Activated CD4-positive, alpha-beta T cell treated with anti-CD3 and anti-CD28 coated beads, Interleukin-2, amount 10 ng/mL, durations not matched to agents 24 days and 14 days (primary cell): Measurements from ENCODE around the gene KRTAP20-1. TPM values are rescaled to one million over a fixed set of nuclear protein-coding genes. Genes with fewer than 3 reads are reported as not detected.

ENCODE experiments used
- DNase-seq: peaks from one replicate; pipeline ENCODE4 v3.0.0; 2022
- H3K27ac Mint-ChIP-seq: one replicate; pipeline ENCODE4 v1.8.0; 2022; ENCODE audit warnings: mild to moderate bottlenecking, mixed read lengths
- H3K27me3 Mint-ChIP-seq: one replicate; pipeline ENCODE4 v1.8.0; 2022; ENCODE audit warnings: mixed read lengths
- H3K36me3 Mint-ChIP-seq: one replicate; pipeline ENCODE4 v1.8.0; 2022; ENCODE audit warnings: low read depth, mild to moderate bottlenecking, mixed read lengths
- H3K4me1 Mint-ChIP-seq: one replicate; pipeline ENCODE4 v1.8.0; 2021; ENCODE audit warnings: mixed read lengths
- H3K4me3 Mint-ChIP-seq: one replicate; pipeline ENCODE4 v1.8.0; 2022; ENCODE audit warnings: mild to moderate bottlenecking, moderate library complexity, mixed read lengths
- H3K9me3 Mint-ChIP-seq: one replicate; pipeline ENCODE4 v1.8.0; 2021; ENCODE audit warnings: mixed read lengths
- intact Hi-C: fragments of 100-400 bp; cut with micrococcal nuclease; formaldehyde crosslinking; loops from one replicate; pipeline ENCODE4 v1.15.1; 2023
- total RNA-seq: library from RNA; stranded (reverse); gene quantifications from 2 replicates; pipeline ENCODE4 v1.2.3, GENCODE V29; 2022

KRTAP20-1 gene
- total RNA-seq, 1 donor from 2014 or later, result not detected

- Mint-ChIP-seq H3K4me3 (no peak within 1 kb of the TSS), H3K27me3 (no peaks in the 10 kb centered on the region), H3K27ac (no peak within 1 kb of the TSS), H3K9me3 (no peaks in the 10 kb centered on the region), H3K36me3 (no peaks in the 10 kb centered on the region), H3K4me1 (no peaks in the 10 kb centered on the region)
- DNase-seq, result no peak
- intact Hi-C loops, result no loop called here
Observed at GRCh38 chr21:30620522-30620921, 4.3 kb downstream of the KRTAP20-1 start, which contains the start of gene KRTAP20-4. TSS of gene KRTAP20-4 (plus strand) at chr21:30620627.

DNA sequence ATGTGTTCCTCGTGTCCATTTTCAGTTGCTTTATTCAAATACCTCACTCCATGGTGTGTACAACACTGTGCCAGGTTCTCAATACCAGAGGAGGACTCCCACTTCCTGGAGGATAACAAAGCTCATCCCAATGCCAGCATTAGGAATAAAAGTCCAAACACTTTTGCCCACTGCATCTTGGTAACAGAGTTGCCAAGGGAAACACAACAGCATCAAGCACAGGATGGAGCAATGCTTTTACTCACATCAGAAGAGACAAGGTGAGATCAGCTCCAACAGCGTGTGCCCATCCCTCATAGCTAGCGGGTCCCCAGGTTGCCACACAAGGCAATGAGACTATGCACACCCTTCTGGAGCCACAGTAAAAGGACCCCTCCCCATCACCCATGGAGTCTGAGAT, 7.1 kb downstream of the KRTAP20-1 start:
- intact Hi-C loops, result no loop called here
- Mint-ChIP-seq H3K9me3 (no peaks in the 10 kb centered on the region), H3K4me3 (no peak overlapping the region), H3K4me1 (no peaks in the 10 kb centered on the region), H3K36me3 (no peaks in the 10 kb centered on the region), H3K27ac (no peak overlapping the region), H3K27me3 (no peaks in the 10 kb centered on the region)
- DNase-seq, result no peak

- H3K27me3 Mint-ChIP-seq, result no peaks in the 10 kb centered on the region
- H3K9me3 Mint-ChIP-seq, result no peaks in the 10 kb centered on the region
- H3K27ac Mint-ChIP-seq, result no peak overlapping the region
- no peaks in the 10 kb centered on the region for H3K4me1 Mint-ChIP-seq
- H3K36me3 Mint-ChIP-seq, result no peaks in the 10 kb centered on the region
- H3K4me3 Mint-ChIP-seq, result no peak overlapping the region
- intact Hi-C loops, result no loop called here
- no peak for DNase-seq
Observed at GRCh38 chr21:30625449-30626165, 9.4 kb downstream of the KRTAP20-1 start.

DNA sequence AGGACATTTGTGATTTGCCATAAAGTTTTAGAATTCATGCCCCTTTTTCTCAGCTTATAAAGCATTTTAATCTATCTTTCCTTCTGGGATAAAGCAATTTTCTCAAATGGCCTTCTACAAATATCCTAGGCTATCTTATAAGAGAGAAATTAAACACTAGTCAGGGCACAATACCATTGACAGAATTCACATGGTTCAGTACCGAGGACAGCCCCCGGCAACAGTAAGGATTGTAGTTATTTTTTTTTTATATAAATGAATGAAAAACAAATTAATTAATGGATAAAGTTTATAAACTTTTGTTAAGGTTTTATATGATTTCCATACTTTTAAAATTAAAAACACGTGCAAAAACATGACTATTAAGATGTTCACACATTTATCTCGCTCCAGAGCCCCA, 11.9 kb downstream of the KRTAP20-1 start:
- H3K4me3 Mint-ChIP-seq, result no peak overlapping the region
- no peak overlapping the region for H3K27ac Mint-ChIP-seq
- no peaks in the 10 kb centered on the region for H3K9me3 Mint-ChIP-seq
- H3K36me3 Mint-ChIP-seq, result no peaks in the 10 kb centered on the region
- intact Hi-C loops, result no loop called here
- no peaks in the 10 kb centered on the region for H3K4me1 Mint-ChIP-seq
- DNase-seq, result no peak
- H3K27me3 Mint-ChIP-seq, result no peaks in the 10 kb centered on the region

DNA sequence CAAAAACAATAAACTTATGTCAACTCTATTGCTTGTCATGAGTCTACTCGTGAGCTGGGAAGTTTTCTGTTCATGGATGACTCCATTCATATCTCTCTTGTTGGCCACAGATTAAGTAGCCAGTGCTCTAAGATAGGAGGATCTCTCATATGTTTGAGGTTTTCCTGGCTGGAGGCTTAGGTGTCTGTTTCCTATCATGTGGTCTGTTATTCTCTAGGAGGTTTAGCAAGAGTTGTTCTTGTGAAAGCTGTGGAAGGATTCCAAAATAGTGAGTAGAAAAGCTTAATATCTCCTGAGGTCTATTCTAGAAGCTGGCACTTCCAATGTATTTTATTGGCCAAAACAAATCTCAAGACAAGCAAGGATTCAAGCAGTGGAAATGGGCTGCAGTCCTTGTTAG, 13.0 kb downstream of the KRTAP20-1 start:
- intact Hi-C loops, result no loop called here
- H3K27me3 Mint-ChIP-seq, result no peaks in the 10 kb centered on the region
- no peak overlapping the region for H3K27ac Mint-ChIP-seq
- H3K36me3 Mint-ChIP-seq, result no peaks in the 10 kb centered on the region
- DNase-seq, result no peak
- H3K4me3 Mint-ChIP-seq, result no peak overlapping the region
- no peaks in the 10 kb centered on the region for H3K4me1 Mint-ChIP-seq
- H3K9me3 Mint-ChIP-seq, result no peaks in the 10 kb centered on the region

GRCh38 chr21:30634906-30635305, 18.7 kb downstream of the KRTAP20-1 start, which contains the start of gene KRTAP20-2:
TSS of gene KRTAP20-2 (plus strand) at chr21:30635206. CDS start at chr21:30635264, 58 bp downstream.
- Mint-ChIP-seq H3K27ac (no peak within 1 kb of the TSS), H3K4me3 (no peak within 1 kb of the TSS), H3K36me3 (no peaks in the 10 kb centered on the region), H3K9me3 (no peaks in the 10 kb centered on the region), H3K27me3 (no peaks in the 10 kb centered on the region), H3K4me1 (no peaks in the 10 kb centered on the region)
- intact Hi-C loops, result no loop called here
- no peak for DNase-seq

GRCh38 chr21:30638686-30639085, 22.5 kb downstream of the KRTAP20-1 start:
- DNase-seq, result no peak
- H3K27me3 Mint-ChIP-seq, result no peaks in the 10 kb centered on the region
- intact Hi-C loops, result no loop called here
- H3K9me3 Mint-ChIP-seq, result no peaks in the 10 kb centered on the region
- no peaks in the 10 kb centered on the region for H3K4me1 Mint-ChIP-seq
- no peaks in the 10 kb centered on the region for H3K36me3 Mint-ChIP-seq
- H3K4me3 Mint-ChIP-seq, result no peak overlapping the region
- no peak overlapping the region for H3K27ac Mint-ChIP-seq

DNA sequence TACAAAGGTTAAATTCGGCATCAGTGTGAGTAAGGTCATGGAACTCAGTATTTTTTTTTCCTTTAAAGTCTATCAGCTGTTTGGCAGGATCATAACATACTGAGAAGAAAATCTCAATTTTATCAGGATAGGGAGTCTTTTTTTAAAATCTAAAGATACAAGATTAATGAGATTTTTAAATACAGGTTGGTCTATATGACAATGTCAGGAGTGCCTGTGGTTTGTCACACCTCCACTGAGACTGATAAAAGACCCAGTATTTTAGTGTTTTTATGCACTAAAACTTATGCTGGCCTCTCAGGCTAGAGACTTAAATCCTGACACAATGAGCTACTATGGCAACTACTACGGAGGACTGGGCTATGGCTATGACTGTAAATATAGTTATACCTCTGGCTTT, 26.3 kb downstream of the KRTAP20-1 start, which contains the start of gene KRTAP20-3:
TSS of gene KRTAP20-3 (plus strand) at position 301 of the 400 bp plus-strand sequence.
- no peak within 1 kb of the TSS for H3K27ac Mint-ChIP-seq
- no peaks in the 10 kb centered on the region for H3K36me3 Mint-ChIP-seq
- no peaks in the 10 kb centered on the region for H3K27me3 Mint-ChIP-seq
- no peaks in the 10 kb centered on the region for H3K4me1 Mint-ChIP-seq
- no peak for DNase-seq
- intact Hi-C loops, result no loop called here
- no peaks in the 10 kb centered on the region for H3K9me3 Mint-ChIP-seq
- H3K4me3 Mint-ChIP-seq, result no peak within 1 kb of the TSS

DNA sequence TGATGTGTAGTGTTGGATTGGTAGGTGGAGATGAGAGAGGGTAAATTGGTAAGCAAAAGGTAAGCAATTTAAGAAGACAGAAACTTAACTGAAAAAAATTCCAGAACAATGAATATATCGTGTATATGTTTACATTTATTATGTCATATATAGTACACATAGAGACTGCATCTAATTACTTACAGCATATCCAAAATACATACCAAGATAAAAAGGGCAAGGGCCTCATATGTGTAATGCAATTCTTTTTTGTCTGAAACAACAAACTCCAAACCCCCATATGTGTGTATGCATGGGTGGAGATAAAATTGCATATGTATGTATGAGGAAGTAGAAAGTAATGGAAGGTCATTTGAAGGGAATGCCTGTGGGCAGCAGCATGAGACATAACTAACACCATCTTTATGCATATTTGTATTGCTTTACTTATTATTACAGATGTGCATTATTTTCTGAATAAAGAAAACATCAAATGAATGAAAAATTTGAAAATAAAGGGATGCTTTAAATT, 30.7 kb downstream of the KRTAP20-1 start:
- Mint-ChIP-seq H3K36me3 (no peaks in the 10 kb centered on the region), H3K27me3 (peaks cover 2% of the 10 kb centered on the region)
- intact Hi-C loops, result no loop called here

GRCh38 chr21:30652891-30653290, 36.7 kb downstream of the KRTAP20-1 start:
- Mint-ChIP-seq H3K27me3 (peaks cover 2% of the 10 kb centered on the region), H3K4me1 (no peaks in the 10 kb centered on the region), H3K9me3 (peaks cover 4% of the 10 kb centered on the region), H3K4me3 (no peak overlapping the region), H3K36me3 (no peaks in the 10 kb centered on the region), H3K27ac (no peak overlapping the region)
- DNase-seq, result no peak
- intact Hi-C loops, result no loop called here

More for the DNA sequence above, 30.7 kb downstream of the KRTAP20-1 start:
- H3K9me3 Mint-ChIP-seq, result no peaks in the 10 kb centered on the region
- H3K27ac Mint-ChIP-seq, result no peak overlapping the region
- H3K4me3 Mint-ChIP-seq, result no peak overlapping the region
- H3K4me1 Mint-ChIP-seq, result no peaks in the 10 kb centered on the region
- DNase-seq, result no peak

Other genes with a start within 250 kb of the KRTAP20-1 start
- gene KRTAP13-2, start 244.2 kb upstream of the KRTAP20-1 start, total RNA-seq, result not detected in 2 replicates
- gene KRTAP13-1, start 220.4 kb upstream of the KRTAP20-1 start, total RNA-seq, result not detected in 2 replicates
- gene KRTAP13-3, start 190.5 kb upstream of the KRTAP20-1 start, total RNA-seq, result not detected in 2 replicates
- not detected in 2 replicates for gene KRTAP13-4, start 186.2 kb upstream of the KRTAP20-1 start, total RNA-seq
- not detected in 2 replicates for gene KRTAP15-1, start 176.2 kb upstream of the KRTAP20-1 start, total RNA-seq
- not detected in 2 replicates for gene KRTAP19-1, start 136.1 kb upstream of the KRTAP20-1 start, total RNA-seq
- gene KRTAP19-2, start 129.0 kb upstream of the KRTAP20-1 start, total RNA-seq, result not detected in 2 replicates
- not detected in 2 replicates for gene KRTAP19-3, start 124.4 kb upstream of the KRTAP20-1 start, total RNA-seq
- gene KRTAP19-4, start 119.3 kb upstream of the KRTAP20-1 start, total RNA-seq, result not detected in 2 replicates
- not detected in 2 replicates for gene KRTAP19-5, start 114.3 kb upstream of the KRTAP20-1 start, total RNA-seq
- gene KRTAP19-6, start 74.6 kb upstream of the KRTAP20-1 start, total RNA-seq, result not detected in 2 replicates
- not detected in 2 replicates for gene KRTAP19-7, start 55.1 kb upstream of the KRTAP20-1 start, total RNA-seq
- not detected in 2 replicates for gene KRTAP22-2, start 26.0 kb upstream of the KRTAP20-1 start, total RNA-seq
- not detected in 2 replicates for gene KRTAP6-3, start 24.0 kb upstream of the KRTAP20-1 start, total RNA-seq
- gene KRTAP6-2, start 17.5 kb upstream of the KRTAP20-1 start, total RNA-seq, result not detected in 2 replicates
- not detected in 2 replicates for gene KRTAP22-1, start 15.3 kb upstream of the KRTAP20-1 start, total RNA-seq
- gene KRTAP6-1, start 2.5 kb upstream of the KRTAP20-1 start, total RNA-seq, result not detected in 2 replicates
- gene KRTAP20-4, start 4.2 kb downstream of the KRTAP20-1 start, total RNA-seq, result not detected in 2 replicates
- gene KRTAP20-2, start 18.8 kb downstream of the KRTAP20-1 start, total RNA-seq, result not detected in 2 replicates
- gene KRTAP20-3, start 26.4 kb downstream of the KRTAP20-1 start, total RNA-seq, result not detected in 2 replicates
- not detected in 2 replicates for gene KRTAP21-3, start 102.4 kb downstream of the KRTAP20-1 start, total RNA-seq
- not detected in 2 replicates for gene KRTAP21-2, start 130.8 kb downstream of the KRTAP20-1 start, total RNA-seq
- not detected in 2 replicates for gene KRTAP21-1, start 139.0 kb downstream of the KRTAP20-1 start, total RNA-seq
- not detected in 2 replicates for gene KRTAP8-1, start 196.8 kb downstream of the KRTAP20-1 start, total RNA-seq
- gene KRTAP7-1, start 213.3 kb downstream of the KRTAP20-1 start, total RNA-seq, result not detected in 2 replicates